Fibroblast of lung (primary cell): ENCODE data around the gene TSPAN31. TPM values are rescaled to one million over a fixed set of nuclear protein-coding genes. Genes with fewer than 3 reads are reported as not detected.

Experiments used
- DNase-seq, 2 donors: peaks; one replicate each; pipeline versions ENCODE4 v3.0.0 to v3.0.0-alpha.2; 2010; ENCODE audit warnings: low read depth in 2 of 2
- H2AFZ ChIP-seq: 2 replicates; pipeline ENCODE4 v1.5.1; 2012; ENCODE audit warnings: low read length, control low read depth, inconsistent platforms
- H3K27ac ChIP-seq: 2 replicates; pipeline ENCODE4 v1.5.1; 2011; ENCODE audit warnings: low read length, control low read depth; ENCODE audit not compliant: insufficient read depth
- H3K27me3 ChIP-seq: 2 replicates; pipeline ENCODE4 v1.5.1; 2011; ENCODE audit warnings: mild to moderate bottlenecking, low read length; ENCODE audit not compliant: control insufficient read depth, insufficient read depth
- H3K36me3 ChIP-seq: 2 replicates; pipeline ENCODE4 v1.5.1; 2011; ENCODE audit warnings: low read length; ENCODE audit not compliant: control insufficient read depth, insufficient read depth
- H3K4me1 ChIP-seq: 2 replicates; pipeline ENCODE4 v1.5.1; 2011; ENCODE audit warnings: low read length; ENCODE audit not compliant: control insufficient read depth, insufficient read depth; ENCODE audit errors: extremely low read depth
- H3K4me2 ChIP-seq: 2 replicates; pipeline ENCODE4 v1.5.1; 2011; ENCODE audit warnings: low read length, control low read depth; ENCODE audit not compliant: insufficient read depth; ENCODE audit errors: extremely low read depth
- H3K4me3 ChIP-seq, 4 experiments: fragments of 200-600 bp in 1 of 4; sonication (generic) in 1 of 4; replicated peaks in 1 of 4; 2 replicates each; pipeline ENCODE4 v1.5.1; 2011 to 2016; ENCODE audit warnings: low read length in 4 of 4, low read depth in 3 of 4, mild to moderate bottlenecking in 3 of 4, control low read depth in 2 of 4, inconsistent platforms in 1 of 4, mixed read lengths in 1 of 4; ENCODE audit not compliant: insufficient read depth in 1 of 4; ENCODE audit errors: control extremely low read depth in 1 of 4
- H3K79me2 ChIP-seq: 2 replicates; pipeline ENCODE4 v1.5.1; 2012; ENCODE audit warnings: mild to moderate bottlenecking, low read length, inconsistent platforms; ENCODE audit not compliant: control insufficient read depth, insufficient read depth
- H3K9ac ChIP-seq: 2 replicates; pipeline ENCODE4 v1.5.1; 2011; ENCODE audit warnings: mild to moderate bottlenecking, low read length, control low read depth; ENCODE audit not compliant: insufficient read depth
- H3K9me3 ChIP-seq: 2 replicates; pipeline ENCODE4 v1.5.1; 2012; ENCODE audit warnings: low read depth, low read length; ENCODE audit not compliant: control insufficient read depth, insufficient read depth
- H4K20me1 ChIP-seq: 2 replicates; pipeline ENCODE4 v1.5.1; 2011; ENCODE audit warnings: low read length; ENCODE audit not compliant: control insufficient read depth, insufficient read depth; ENCODE audit errors: extremely low read depth
- EZH2 ChIP-seq: IDR thresholded peaks from 2 replicates; pipeline ENCODE4 v1.5.1; 2012; ENCODE audit warnings: low read length, control low read depth, mild to moderate bottlenecking; ENCODE audit errors: missing control alignments
- polyA plus RNA-seq, 2 donors: library from polyadenylated mRNA; depleted of rRNA in 1 of 2; stranded (reverse) in 1 of 2; unstranded in 1 of 2; fragments of >200 nt; gene quantifications; 2 replicates each; pipeline ENCODE4 v1.2.1, GENCODE V29; 2011 to 2012; ENCODE audit warnings: missing spikeins in 1 of 2
- total RNA-seq: library from RNA; depleted of rRNA; stranded (reverse); fragments of >200 nt; gene quantifications from 2 replicates; pipeline ENCODE4 v1.2.1, GENCODE V29; 2014
- TF ChIP-seq, protein P1 (sequence below), 2 donors: IDR thresholded peaks in 1 of 2; conservative IDR thresholded peaks in 1 of 2; 1 replicate in 1 of 2; 2 replicates in 1 of 2; pipeline ENCODE4 v1.5.1; 2011 to 2012; ENCODE audit warnings: low read length in 2 of 2, control low read depth in 1 of 2, inconsistent platforms in 1 of 2, low read depth in 1 of 2, mild to moderate bottlenecking in 1 of 2

Gene TSPAN31
- total and polyA plus RNA-seq, 2 donors (not counting 1 experiment from before 2014, with no cell fraction given), result 53.6 to 99.6 TPM

DNA sequence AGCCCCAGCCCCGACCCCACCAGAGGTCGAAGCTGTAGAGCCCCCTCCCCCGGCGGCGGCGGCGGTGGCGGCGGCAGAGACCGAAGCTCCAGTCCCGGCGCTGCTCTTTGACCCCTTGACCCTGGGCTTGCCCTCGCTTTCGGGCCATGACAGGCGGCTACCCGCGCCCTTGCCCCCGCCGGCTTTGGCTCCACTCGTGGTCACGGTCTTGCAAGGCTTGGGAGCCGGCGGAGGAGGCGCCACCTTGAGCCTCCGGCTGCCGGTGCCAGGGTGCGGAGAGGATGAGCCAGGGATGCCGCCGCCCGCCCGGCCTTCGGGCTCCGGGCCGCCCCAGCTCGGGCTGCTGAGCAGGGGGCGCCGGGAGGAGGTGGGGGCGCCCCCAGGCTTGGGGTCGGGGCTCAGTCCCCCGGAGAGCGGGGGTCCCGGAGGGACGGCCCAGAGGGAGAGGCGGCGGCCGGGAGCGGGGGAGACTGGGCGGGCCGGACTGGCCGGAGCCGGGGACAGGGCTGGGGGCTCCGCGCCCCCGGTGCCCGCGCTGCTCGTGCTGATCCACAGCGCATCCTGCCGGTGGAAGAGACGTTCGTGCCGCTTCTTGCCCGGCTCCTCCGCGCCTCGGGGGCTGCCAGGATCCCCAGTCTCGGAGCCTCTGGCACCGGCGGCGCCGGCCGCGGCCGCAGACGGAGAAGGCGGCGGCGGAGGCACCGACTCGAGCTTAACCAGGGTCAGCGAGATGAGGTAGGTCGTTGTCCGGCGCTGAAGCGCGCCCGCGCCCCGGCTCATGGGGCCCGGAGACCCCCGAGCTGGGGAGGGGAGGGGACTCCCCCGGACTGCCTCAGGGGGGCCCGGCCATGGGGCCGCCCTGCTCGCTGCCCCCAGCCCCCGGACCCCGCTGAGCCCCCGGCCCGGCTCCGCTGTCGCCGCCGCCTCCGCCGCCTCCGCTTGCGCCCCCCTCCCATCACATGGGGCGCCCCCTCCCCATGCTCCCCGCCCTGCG is 7.1 kb upstream of the TSPAN31 start:
- no peaks in the 10 kb centered on the region for H3K36me3 ChIP-seq
- no peak overlapping the region for H2AFZ ChIP-seq
- TF ChIP-seq EZH2, result peak; percentile 97
- TF ChIP-seq, protein P1, sequence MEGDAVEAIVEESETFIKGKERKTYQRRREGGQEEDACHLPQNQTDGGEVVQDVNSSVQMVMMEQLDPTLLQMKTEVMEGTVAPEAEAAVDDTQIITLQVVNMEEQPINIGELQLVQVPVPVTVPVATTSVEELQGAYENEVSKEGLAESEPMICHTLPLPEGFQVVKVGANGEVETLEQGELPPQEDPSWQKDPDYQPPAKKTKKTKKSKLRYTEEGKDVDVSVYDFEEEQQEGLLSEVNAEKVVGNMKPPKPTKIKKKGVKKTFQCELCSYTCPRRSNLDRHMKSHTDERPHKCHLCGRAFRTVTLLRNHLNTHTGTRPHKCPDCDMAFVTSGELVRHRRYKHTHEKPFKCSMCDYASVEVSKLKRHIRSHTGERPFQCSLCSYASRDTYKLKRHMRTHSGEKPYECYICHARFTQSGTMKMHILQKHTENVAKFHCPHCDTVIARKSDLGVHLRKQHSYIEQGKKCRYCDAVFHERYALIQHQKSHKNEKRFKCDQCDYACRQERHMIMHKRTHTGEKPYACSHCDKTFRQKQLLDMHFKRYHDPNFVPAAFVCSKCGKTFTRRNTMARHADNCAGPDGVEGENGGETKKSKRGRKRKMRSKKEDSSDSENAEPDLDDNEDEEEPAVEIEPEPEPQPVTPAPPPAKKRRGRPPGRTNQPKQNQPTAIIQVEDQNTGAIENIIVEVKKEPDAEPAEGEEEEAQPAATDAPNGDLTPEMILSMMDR (conservative IDR thresholded peaks at IDR 0.05 in 1 of 2, IDR thresholded peaks at IDR 0.05 in 1 of 2; ENCODE audit: low read depth in 1 of 2, low read length in 2 of 2), result peak; percentile 27 to 37

DNA sequence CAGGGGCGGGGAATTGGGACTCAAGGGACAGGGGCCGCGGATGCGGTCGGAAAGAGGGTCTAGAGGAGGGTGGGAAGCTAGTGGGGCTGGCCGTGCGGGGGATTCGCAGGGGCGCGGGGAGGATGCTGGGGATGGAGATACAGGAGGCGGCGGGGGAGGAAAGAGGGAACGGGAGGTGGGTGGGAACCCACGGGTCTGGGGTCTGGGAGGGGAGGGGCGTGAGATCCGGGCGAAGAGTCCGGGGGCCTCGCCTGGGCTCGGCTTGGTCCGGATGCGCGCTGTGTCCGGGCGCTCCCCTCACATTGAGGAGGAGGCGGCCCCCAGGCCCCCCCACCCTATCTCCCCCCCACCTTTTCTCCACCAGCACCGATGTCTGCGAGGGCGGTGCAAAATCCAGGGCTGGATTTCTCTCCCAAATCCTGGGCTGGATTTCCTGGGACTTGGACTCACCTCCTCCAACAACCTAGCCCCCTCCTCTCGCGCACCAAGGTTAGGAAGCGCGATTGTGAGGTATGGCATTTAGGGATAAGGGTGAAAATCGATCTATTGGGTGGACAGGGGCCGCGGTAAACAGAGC is 6.1 kb upstream of the TSPAN31 start, which contains the start of gene AGAP2:
Gene AGAP2, minus strand, starts transcription at position 82 of the 577 bp plus-strand sequence. CDS start 496 bp downstream, outside the sequence.
- Histone ChIP-seq H3K36me3 (no peaks in the 10 kb centered on the region), H2AFZ (no peak within 1 kb of the TSS), H3K4me3 (peak within 1 kb of the TSS in 1 of 4 experiments; percentile 36), H3K27me3 (peaks cover 71% of the 10 kb centered on the region), H3K27ac (no peak within 1 kb of the TSS), H3K4me2 (peak within 1 kb of the TSS; percentile 37), H4K20me1 (no peaks in the 10 kb centered on the region), H3K9me3 (no peaks in the 10 kb centered on the region), H3K4me1 (peaks cover 3% of the 10 kb centered on the region), H3K9ac (peak within 1 kb of the TSS; percentile 32), H3K79me2 (no peaks in the 10 kb centered on the region)
- TF ChIP-seq EZH2, result peak; percentile 96
- TF ChIP-seq, protein P1 (conservative IDR thresholded peaks at IDR 0.05 in 1 of 2, IDR thresholded peaks at IDR 0.05 in 1 of 2; ENCODE audit: low read depth in 1 of 2, low read length in 2 of 2), result no peak
- DNase-seq, result peak in 1 of 2 donors; percentile 27

More for the DNA sequence above, 7.1 kb upstream of the TSPAN31 start:
- Histone ChIP-seq H3K79me2 (no peaks in the 10 kb centered on the region), H3K4me1 (peaks cover 3% of the 10 kb centered on the region), H3K9ac (peak overlapping the region; percentile 32), H3K27ac (no peak overlapping the region), H4K20me1 (no peaks in the 10 kb centered on the region), H3K4me3 (peak overlapping the region in 1 of 4 experiments; percentile 36), H3K27me3 (peaks cover 77% of the 10 kb centered on the region), H3K4me2 (peak overlapping the region; percentile 37), H3K9me3 (no peaks in the 10 kb centered on the region)
- no peak for DNase-seq

DNA sequence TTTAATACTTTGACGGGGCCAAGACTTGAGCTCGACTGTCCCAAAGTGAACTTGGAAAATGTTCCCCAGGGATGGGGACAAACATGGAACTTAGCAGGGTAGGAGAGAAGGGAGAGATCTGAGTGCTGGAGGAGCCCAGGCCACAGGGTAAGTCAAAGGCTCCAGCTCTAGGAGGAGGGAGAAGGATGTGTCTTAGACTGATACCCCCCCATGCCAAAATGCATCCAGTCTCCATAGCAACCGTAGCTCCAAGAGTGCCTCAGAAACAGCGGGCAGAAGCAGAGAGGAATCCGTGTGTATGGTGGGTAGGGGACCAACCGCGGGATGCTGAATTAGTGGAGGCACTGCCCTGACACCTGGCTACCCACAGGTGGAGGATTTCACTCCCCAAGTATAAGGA is 5.5 kb upstream of the TSPAN31 start:
- no peak overlapping the region for H3K4me3 ChIP-seq
- H3K9me3 ChIP-seq, result no peaks in the 10 kb centered on the region
- H3K9ac ChIP-seq, result no peak overlapping the region
- H3K79me2 ChIP-seq, result no peaks in the 10 kb centered on the region
- H2AFZ ChIP-seq, result no peak overlapping the region
- H3K27ac ChIP-seq, result no peak overlapping the region
- DNase-seq, result no peak
- peaks cover 64% of the 10 kb centered on the region for H3K27me3 ChIP-seq
- no peak overlapping the region for H3K4me2 ChIP-seq
- no peaks in the 10 kb centered on the region for H3K36me3 ChIP-seq
- TF ChIP-seq EZH2, result peak; percentile 85
- TF ChIP-seq, protein P1 (conservative IDR thresholded peaks at IDR 0.05 in 1 of 2, IDR thresholded peaks at IDR 0.05 in 1 of 2; ENCODE audit: low read depth in 1 of 2, low read length in 2 of 2), result no peak
- no peaks in the 10 kb centered on the region for H4K20me1 ChIP-seq
- H3K4me1 ChIP-seq, result peaks cover 3% of the 10 kb centered on the region
